ENCODE data around the gene CHST13.

DNA sequence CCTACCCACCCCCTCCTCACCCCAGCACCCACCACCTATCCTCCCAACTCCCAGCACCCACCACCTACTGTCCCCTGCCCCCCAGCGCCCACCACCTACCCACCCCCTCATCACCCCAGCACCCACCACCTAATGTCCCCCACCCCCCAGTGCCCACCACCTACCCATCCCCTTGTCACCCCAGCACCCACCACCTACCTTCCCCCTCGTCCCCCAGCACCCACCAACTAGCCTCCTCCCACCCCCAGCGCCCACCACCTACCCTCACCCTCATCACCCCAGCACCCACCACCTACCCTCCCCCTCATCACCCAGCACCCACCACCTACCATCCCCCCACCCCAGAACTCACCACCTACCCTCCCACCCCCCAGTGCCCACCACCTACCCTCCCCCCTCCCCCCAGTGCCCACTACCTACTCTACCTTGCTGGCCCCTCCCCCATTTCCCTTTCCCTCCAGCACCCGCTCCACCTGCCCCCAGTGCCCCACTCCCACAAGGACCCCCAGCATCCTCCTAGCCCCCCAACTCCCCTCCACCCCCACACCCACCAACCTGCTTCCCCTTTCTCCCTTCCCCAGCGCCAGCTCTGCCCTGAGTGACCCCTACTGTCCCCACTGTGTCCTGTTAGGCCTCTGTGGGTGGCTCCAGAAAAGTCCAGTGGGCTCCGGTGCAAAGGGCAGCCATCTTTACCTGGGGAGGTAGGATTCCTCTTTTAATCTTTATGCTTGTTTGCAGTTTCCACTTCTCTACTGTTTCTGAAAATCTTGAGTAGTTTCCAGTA lies 7.6 kb upstream of the CHST13 start:
- TF ChIP-seq LEF1 (IDR thresholded peaks at IDR 0.05; ENCODE audit: borderline replicate concordance): no peak
- no peak for TF ChIP-seq ELF4 (IDR thresholded peaks at IDR 0.05)
- no peak for TF ChIP-seq FOXK2 (IDR thresholded peaks at IDR 0.05)
- TF ChIP-seq FOXM1 (IDR thresholded peaks at IDR 0.05; ENCODE audit: borderline replicate concordance): no peak
- TF ChIP-seq ARNT (IDR thresholded peaks at IDR 0.05): no peak
- TF ChIP-seq SUZ12 (IDR thresholded peaks at IDR 0.05): no peak
- no peak for TF ChIP-seq SP1 (IDR thresholded peaks at IDR 0.05)
- TF ChIP-seq BHLHE40 (IDR thresholded peaks at IDR 0.05; ENCODE audit: borderline replicate concordance): no peak
- TF ChIP-seq FOXA1 (IDR thresholded peaks at IDR 0.05): no peak
- TF ChIP-seq TARDBP (IDR thresholded peaks at IDR 0.05): no peak
- TF ChIP-seq ZNF384 (IDR thresholded peaks at IDR 0.05): no peak
- TF ChIP-seq NFRKB (IDR thresholded peaks at IDR 0.05): no peak

Measured in HEK293T (cell line).